A172 (cell line): ENCODE results near the gene GPR142. TPM values are rescaled to one million over a fixed set of nuclear protein-coding genes. Genes with fewer than 3 reads are reported as not detected.

Source experiments
- total RNA-seq: library from RNA; depleted of rRNA; stranded (reverse); fragments of >200 nt; shearing (Covaris generic); gene quantifications from 2 replicates; pipeline ENCODE4 v1.2.3, GENCODE V29; 2014; rRNA removed

GPR142 gene
- total RNA-seq, 1 experiment from 2014 or later = not detected

Other genes with a start within 250 kb of the GPR142 start
- 351 and 1,058 TPM in 2 replicates for gene RPL38, start 163.8 kb upstream of the GPR142 start, total RNA-seq
- gene TTYH2, start 153.9 kb upstream of the GPR142 start, total RNA-seq = 0.72 and 1.3 TPM in 2 replicates
- gene DNAI2, start 93.3 kb upstream of the GPR142 start, total RNA-seq = not detected in 2 replicates
- not detected in 2 replicates for gene KIF19, start 41.3 kb upstream of the GPR142 start, total RNA-seq
- not detected in 2 replicates for gene BTBD17, start 5.6 kb upstream of the GPR142 start, total RNA-seq
- 2.7 and 5.9 TPM in 2 replicates for gene GPRC5C, start 64.6 kb downstream of the GPR142 start, total RNA-seq
- not detected in 2 replicates for gene CD300A, start 99.1 kb downstream of the GPR142 start, total RNA-seq
- gene CD300LB, start 164.0 kb downstream of the GPR142 start, total RNA-seq = not detected in 2 replicates
- gene CD300C, start 178.6 kb downstream of the GPR142 start, total RNA-seq = 0.45 and 0.46 TPM in 2 replicates
- not detected in 2 replicates for gene CD300H, start 200.0 kb downstream of the GPR142 start, total RNA-seq
- not detected in 2 replicates for gene CD300LD, start 224.8 kb downstream of the GPR142 start, total RNA-seq